Keratinocyte (primary cell): ENCODE results near the gene MDM2. TPM values are rescaled to one million over a fixed set of nuclear protein-coding genes. Genes with fewer than 3 reads are reported as not detected.

ENCODE experiments used
- DNase-seq: peaks from one replicate; pipeline ENCODE4 v3.0.0-alpha.2; 2011; ENCODE audit warnings: low read depth, missing footprints, low spot score
- FAIRE-seq: peaks from 2 replicates; lab custom pipeline; 2011; peaks lifted over from hg19 to GRCh38; lab: Jason Lieb, UNC
- H2AFZ ChIP-seq: 2 replicates; pipeline ENCODE4 v1.6.0; 2012; ENCODE audit warnings: low read length, control low read depth, inconsistent platforms; ENCODE audit not compliant: control insufficient read depth
- H3K27ac ChIP-seq: 2 replicates; pipeline ENCODE4 v1.5.1; 2011; ENCODE audit warnings: low read length; ENCODE audit not compliant: control insufficient read depth, insufficient read depth
- H3K27me3 ChIP-seq: 3 replicates; pipeline ENCODE4 v1.6.0; 2011; ENCODE audit warnings: low read length; ENCODE audit not compliant: control insufficient read depth, insufficient read depth; ENCODE audit errors: extremely low read depth
- H3K36me3 ChIP-seq, 2 experiments: 2 replicates in 1 of 2; 3 replicates in 1 of 2; pipeline ENCODE4 v1.5.1; 2011; ENCODE audit warnings: low read length in 2 of 2, mild to moderate bottlenecking in 1 of 2; ENCODE audit not compliant: control insufficient read depth in 2 of 2, insufficient read depth in 2 of 2; ENCODE audit errors: extremely low read depth in 1 of 2
- H3K4me1 ChIP-seq: 3 replicates; pipeline ENCODE4 v1.5.1; 2011; ENCODE audit warnings: low read length; ENCODE audit not compliant: control insufficient read depth, insufficient read depth; ENCODE audit errors: extremely low read depth
- H3K4me2 ChIP-seq: 3 replicates; pipeline ENCODE4 v1.6.0; 2011; ENCODE audit warnings: low read depth, low read length; ENCODE audit not compliant: control insufficient read depth, insufficient read depth; ENCODE audit errors: extremely low read depth
- H3K4me3 ChIP-seq, 3 experiments: fragments of 200-600 bp in 1 of 3; sonication (generic) in 1 of 3; 2 replicates in 2 of 3; 3 replicates in 1 of 3; pipeline ENCODE4 v1.5.1; 2011 to 2016; ENCODE audit warnings: low read length in 3 of 3, mild to moderate bottlenecking in 3 of 3, control low read depth in 2 of 3, inconsistent platforms in 1 of 3, low read depth in 1 of 3, mixed read lengths in 1 of 3, mixed run types in 1 of 3, moderate library complexity in 1 of 3; ENCODE audit not compliant: control insufficient read depth in 2 of 3, insufficient read depth in 2 of 3; ENCODE audit errors: extremely low read depth in 1 of 3
- H3K79me2 ChIP-seq: 2 replicates; pipeline ENCODE4 v1.6.0; 2012; ENCODE audit warnings: low read length; ENCODE audit not compliant: control insufficient read depth, insufficient read depth
- H3K9ac ChIP-seq: 3 replicates; pipeline ENCODE4 v1.6.0; 2011; ENCODE audit warnings: low read length; ENCODE audit not compliant: control insufficient read depth, insufficient read depth; ENCODE audit errors: extremely low read depth
- H3K9me1 ChIP-seq: 3 replicates; pipeline ENCODE4 v1.6.0; 2011; ENCODE audit warnings: low read length; ENCODE audit not compliant: control insufficient read depth, insufficient read depth; ENCODE audit errors: extremely low read depth
- H3K9me3 ChIP-seq: 2 replicates; pipeline ENCODE4 v1.5.1; 2012; ENCODE audit warnings: low read depth, low read length; ENCODE audit not compliant: control insufficient read depth
- H4K20me1 ChIP-seq: 3 replicates; pipeline ENCODE4 v1.6.0; 2011; ENCODE audit warnings: low read length; ENCODE audit not compliant: control insufficient read depth, insufficient read depth; ENCODE audit errors: extremely low read depth
- EZH2 ChIP-seq: IDR thresholded peaks from one replicate; pipeline ENCODE4 v1.6.1; 2012; ENCODE audit warnings: inconsistent platforms, mild to moderate bottlenecking, low read length, moderate library complexity
- dilution Hi-C: fragments of 300-500 bp; cut with MboI; formaldehyde crosslinking; loops from one replicate; pipeline ENCODE4 v1.7.0; 2020; ENCODE audit warnings: low sequenced_read_pairs; ENCODE audit not compliant: extremely low pct_ligation_motif_present
- polyA plus RNA-seq, 5 experiments: library from polyadenylated mRNA; depleted of rRNA in 3 of 5; stranded (reverse) in 3 of 5; stranded (forward) in 1 of 5; unstranded in 1 of 5; fragments of >200 nt; gene quantifications; 1 replicate in 1 of 5; 2 replicates in 3 of 5; 3 replicates in 1 of 5; pipeline versions ENCODE4 v1.2.1 to v1.2.3, GENCODE V29; 2011 to 2012; ENCODE audit warnings: missing spikeins in 2 of 5, low read depth in 1 of 5, low replicate concordance in 1 of 5
- TF ChIP-seq, protein P1 (sequence below), 3 experiments: IDR thresholded peaks in 1 of 3; conservative IDR thresholded peaks in 1 of 3; optimal IDR thresholded peaks in 1 of 3; 2 replicates in 2 of 3; 3 replicates in 1 of 3; pipeline versions ENCODE3 to v1.5.1; 2011; ENCODE audit warnings: low read length in 3 of 3, mild to moderate bottlenecking in 3 of 3, moderate library complexity in 2 of 3, control low read depth in 1 of 3, inconsistent platforms in 1 of 3; ENCODE audit not compliant: insufficient read depth in 2 of 3; ENCODE audit errors: extremely low read depth in 1 of 3

The MDM2 gene
- polyA plus RNA-seq, 1 donor (not counting 4 experiments of a cell fraction or from before 2014, with no cell fraction given), result 55.0 TPM

DNA sequence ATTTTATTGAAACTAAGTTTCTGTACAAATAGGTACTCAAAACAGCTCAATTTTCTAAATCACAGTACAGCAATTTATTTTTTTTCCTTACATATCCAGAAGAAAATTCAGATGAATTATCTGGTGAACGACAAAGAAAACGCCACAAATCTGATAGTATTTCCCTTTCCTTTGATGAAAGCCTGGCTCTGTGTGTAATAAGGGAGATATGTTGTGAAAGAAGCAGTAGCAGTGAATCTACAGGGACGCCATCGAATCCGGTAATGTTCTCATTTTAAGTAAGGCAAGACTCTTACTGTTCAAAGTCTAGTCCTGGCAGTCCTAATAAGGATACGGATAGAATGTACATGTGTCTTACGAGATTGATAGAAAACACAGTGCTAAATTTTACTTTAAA is 20.7 kb downstream of the MDM2 start:
- H3K4me1 ChIP-seq, result no peaks in the 10 kb centered on the region
- peaks cover 16 to 31% of the 10 kb centered on the region in 2 experiments for H3K36me3 ChIP-seq
- H3K4me2 ChIP-seq, result no peak overlapping the region
- H3K4me3 ChIP-seq, result no peak overlapping the region
- H4K20me1 ChIP-seq, result no peaks in the 10 kb centered on the region
- no peak overlapping the region for H3K9ac ChIP-seq
- H3K9me1 ChIP-seq, result no peaks in the 10 kb centered on the region
- H3K27me3 ChIP-seq, result no peaks in the 10 kb centered on the region
- H3K79me2 ChIP-seq, result peaks cover 12% of the 10 kb centered on the region
- FAIRE-seq (no peak), DNase-seq (no peak)
- no peak overlapping the region for H3K27ac ChIP-seq
- no peak overlapping the region for H2AFZ ChIP-seq
- dilution Hi-C loops, result no loop called here
- no peaks in the 10 kb centered on the region for H3K9me3 ChIP-seq
- no peak for TF ChIP-seq EZH2
- TF ChIP-seq, protein P1, sequence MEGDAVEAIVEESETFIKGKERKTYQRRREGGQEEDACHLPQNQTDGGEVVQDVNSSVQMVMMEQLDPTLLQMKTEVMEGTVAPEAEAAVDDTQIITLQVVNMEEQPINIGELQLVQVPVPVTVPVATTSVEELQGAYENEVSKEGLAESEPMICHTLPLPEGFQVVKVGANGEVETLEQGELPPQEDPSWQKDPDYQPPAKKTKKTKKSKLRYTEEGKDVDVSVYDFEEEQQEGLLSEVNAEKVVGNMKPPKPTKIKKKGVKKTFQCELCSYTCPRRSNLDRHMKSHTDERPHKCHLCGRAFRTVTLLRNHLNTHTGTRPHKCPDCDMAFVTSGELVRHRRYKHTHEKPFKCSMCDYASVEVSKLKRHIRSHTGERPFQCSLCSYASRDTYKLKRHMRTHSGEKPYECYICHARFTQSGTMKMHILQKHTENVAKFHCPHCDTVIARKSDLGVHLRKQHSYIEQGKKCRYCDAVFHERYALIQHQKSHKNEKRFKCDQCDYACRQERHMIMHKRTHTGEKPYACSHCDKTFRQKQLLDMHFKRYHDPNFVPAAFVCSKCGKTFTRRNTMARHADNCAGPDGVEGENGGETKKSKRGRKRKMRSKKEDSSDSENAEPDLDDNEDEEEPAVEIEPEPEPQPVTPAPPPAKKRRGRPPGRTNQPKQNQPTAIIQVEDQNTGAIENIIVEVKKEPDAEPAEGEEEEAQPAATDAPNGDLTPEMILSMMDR (optimal IDR thresholded peaks at IDR 0.05 in 1 of 3, IDR thresholded peaks at IDR 0.05 in 1 of 3, conservative IDR thresholded peaks at IDR 0.05 in 1 of 3; ENCODE audit: extremely low read depth in 1 of 3, insufficient read depth in 2 of 3, low read length in 3 of 3), result no peak

DNA sequence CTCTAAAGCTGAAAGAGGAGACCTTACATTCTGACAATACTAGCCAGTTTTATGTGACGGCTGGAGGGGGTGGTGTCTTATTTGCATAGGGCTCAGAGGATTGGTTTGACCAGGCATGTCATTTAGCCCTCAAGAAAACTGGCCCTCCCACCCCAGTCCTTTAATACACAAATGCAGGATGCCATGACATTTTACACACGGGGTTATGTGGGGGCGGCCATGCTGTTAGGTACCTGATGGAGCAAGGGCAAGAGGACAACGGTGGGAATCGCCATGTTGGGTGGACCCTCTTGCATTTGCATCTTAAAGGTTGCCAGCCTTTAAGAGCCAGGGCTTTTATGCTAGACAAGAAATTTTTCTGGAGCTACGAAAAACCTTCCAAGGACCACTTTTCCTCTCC is 23.3 kb downstream of the MDM2 start:
- H3K27me3 ChIP-seq, result no peaks in the 10 kb centered on the region

More for the DNA sequence above, 23.3 kb downstream of the MDM2 start:
- H2AFZ ChIP-seq, result no peak overlapping the region
- H3K9me3 ChIP-seq, result no peaks in the 10 kb centered on the region
- dilution Hi-C loops, result no loop called here
- H3K4me1 ChIP-seq, result no peaks in the 10 kb centered on the region
- H3K79me2 ChIP-seq, result peaks cover 12% of the 10 kb centered on the region
- FAIRE-seq, result no peak
- no peak overlapping the region for H3K4me2 ChIP-seq
- no peaks in the 10 kb centered on the region for H3K9me1 ChIP-seq
- no peak overlapping the region for H3K4me3 ChIP-seq
- H4K20me1 ChIP-seq, result no peaks in the 10 kb centered on the region
- no peak overlapping the region for H3K27ac ChIP-seq
- no peak for DNase-seq
- H3K36me3 ChIP-seq, result peaks cover 16 to 24% of the 10 kb centered on the region in 2 experiments
- H3K9ac ChIP-seq, result no peak overlapping the region
- no peak for TF ChIP-seq EZH2
- TF ChIP-seq, protein P1 (optimal IDR thresholded peaks at IDR 0.05 in 1 of 3, IDR thresholded peaks at IDR 0.05 in 1 of 3, conservative IDR thresholded peaks at IDR 0.05 in 1 of 3; ENCODE audit: extremely low read depth in 1 of 3, insufficient read depth in 2 of 3, low read length in 3 of 3), result no peak
